GM21723 (cell line): ENCODE measurements around the gene NT5DC3.

Experiments used
- ATAC-seq: cut with Tn5 transposase; IDR thresholded peaks from one replicate; pipeline ENCODE4 v1.9.1; 2021; ENCODE audit warnings: mild to moderate bottlenecking, moderate library complexity; ENCODE audit not compliant: unreplicated experiment

NT5DC3 gene

GRCh38 chr12:103785243-103786031 lies 55.6 kb downstream of the NT5DC3 start:
- no peak for ATAC-seq

GRCh38 chr12:103783744-103784664 lies 57.0 kb downstream of the NT5DC3 start:
- ATAC-seq: no peak

DNA sequence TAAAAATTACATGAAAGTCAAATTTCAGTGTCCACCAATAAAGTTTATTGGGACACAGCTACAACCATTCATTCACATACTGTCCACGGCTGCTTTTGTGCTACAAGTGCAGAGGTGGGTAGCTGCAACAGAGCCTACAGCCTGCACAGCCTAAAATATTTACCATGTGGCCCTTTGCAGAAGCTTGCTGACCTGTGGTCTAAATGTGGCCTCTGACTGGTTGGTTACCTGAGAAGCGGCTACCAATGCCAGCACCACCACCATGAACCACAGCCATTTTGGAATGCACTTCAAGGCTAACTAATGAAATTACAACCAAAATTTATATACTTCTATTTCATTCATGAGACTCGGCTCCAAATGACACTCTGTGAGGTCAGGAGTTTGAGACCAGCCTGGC lies 58.6 kb downstream of the NT5DC3 start:
- ATAC-seq: no peak

- ATAC-seq: no peak
These were observed 60.0 kb downstream of the NT5DC3 start for GRCh38 chr12:103780992-103781391.

DNA sequence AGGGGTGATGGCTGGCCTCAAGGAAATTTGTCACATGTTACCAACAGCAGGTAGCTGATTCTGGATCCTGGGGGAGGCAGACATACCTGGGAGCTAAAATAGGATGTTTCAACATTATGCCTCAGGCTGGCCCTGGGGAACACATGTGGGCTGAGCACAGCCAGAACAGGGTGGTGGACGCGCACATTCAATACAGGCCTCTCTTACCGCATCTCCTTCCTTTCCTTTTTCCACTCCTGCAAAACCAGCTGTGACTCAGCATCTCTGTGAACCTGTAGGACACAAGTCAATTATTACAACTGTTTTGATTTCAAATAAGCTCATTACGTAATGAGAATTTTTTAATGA lies 61.0 kb downstream of the NT5DC3 start:
- ATAC-seq: no peak

- no peak for ATAC-seq
These were observed 61.5 kb downstream of the NT5DC3 start for GRCh38 chr12:103779410-103780092.

- no peak for ATAC-seq
These were observed 62.3 kb downstream of the NT5DC3 start for GRCh38 chr12:103778781-103779180.

GRCh38 chr12:103774977-103775560 lies 66.0 kb downstream of the NT5DC3 start:
- no peak for ATAC-seq

DNA sequence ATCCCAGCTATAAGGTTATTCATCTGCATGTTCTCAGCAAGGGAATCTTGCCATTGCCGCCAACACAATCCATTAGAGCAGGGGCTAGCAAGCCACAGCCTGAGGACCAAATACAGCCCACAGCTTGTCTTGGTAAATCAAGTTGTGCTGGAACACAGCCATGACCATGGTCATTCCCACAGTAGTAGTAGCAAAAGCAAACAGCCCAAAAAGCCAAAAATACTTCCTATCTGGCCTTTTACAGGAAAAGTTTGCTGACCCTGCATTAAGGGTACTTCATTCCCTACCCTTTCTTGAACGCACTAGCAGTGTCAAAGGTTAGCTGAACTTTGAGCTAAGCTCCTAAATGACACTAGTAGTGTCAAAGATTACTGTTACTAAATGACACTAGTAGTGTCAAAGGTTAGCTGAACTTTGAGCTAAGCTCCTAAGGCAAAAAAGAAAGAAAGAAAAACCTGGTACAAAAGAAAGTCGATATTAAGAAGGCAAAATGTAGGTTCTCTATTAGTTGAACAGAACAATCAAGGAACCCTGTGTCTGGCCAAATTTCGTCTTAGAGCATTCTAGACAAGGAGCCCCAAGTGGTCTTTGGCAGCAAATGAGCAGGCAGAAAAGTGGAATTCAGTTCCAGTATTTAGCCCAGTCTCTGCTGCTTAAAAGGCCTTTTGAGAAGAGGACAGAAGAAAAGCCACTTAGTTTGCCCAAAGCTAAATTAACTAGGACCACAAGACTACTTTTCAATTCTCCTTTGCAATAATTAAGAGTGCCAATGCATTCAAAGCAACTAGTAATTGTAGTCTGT lies 67.7 kb downstream of the NT5DC3 start:
- ATAC-seq: no peak

DNA sequence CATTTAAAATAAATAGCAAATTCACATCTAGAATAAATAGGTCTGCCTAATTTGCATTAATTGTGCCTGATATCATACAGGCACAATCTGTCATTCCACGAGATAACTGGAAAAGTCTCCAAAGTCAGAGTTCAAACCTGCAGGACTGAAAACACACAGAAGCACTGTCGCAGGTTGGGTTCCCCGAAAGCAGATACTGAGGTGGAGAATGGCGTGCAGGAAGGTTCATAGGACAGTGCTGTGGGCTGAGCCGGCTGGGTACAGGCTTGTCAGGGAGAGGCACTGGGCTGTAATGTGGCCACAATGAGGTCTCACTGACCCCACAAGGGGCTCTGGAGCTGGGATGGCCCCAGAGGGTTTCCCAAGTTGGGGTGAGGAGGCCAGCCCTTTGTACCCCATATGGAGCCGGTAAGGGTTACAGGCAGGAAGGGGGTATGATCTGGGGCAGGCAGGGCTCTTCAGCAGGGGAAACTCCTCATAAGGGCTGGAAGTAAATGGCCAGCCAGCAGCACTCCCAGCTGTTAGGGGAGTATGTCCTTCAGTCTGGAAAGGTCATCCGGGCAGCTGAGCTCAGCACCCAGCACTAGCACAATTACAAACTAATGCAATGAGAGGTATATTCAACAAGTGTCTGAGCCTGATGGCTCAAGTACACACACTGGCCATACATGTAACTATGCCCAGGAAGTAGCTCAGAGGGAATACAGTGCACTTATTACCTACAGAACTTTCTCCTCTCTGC lies 68.5 kb downstream of the NT5DC3 start:
- ATAC-seq: no peak

DNA sequence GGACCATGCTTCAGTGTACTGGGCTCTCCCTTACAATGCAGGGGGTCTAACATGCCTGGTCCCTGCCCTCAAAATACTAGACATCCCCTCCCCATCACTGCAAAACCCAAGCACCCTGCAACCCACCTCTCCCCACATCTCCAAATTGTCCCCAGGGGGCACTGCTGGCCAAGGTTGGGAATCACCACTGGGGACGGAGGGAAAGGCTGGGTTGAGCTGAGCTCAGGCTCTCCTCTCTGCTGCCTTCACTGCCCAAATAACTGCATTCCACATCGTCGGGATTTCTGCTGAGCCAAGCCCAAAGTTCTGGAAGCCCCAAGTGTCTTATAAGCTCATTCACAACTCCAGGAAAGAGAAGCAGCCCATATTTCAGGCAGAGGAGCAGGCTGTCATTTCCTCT lies 69.6 kb downstream of the NT5DC3 start:
- ATAC-seq: no peak

- ATAC-seq: no peak
These were observed 71.6 kb downstream of the NT5DC3 start for GRCh38 chr12:103769240-103769945.

DNA sequence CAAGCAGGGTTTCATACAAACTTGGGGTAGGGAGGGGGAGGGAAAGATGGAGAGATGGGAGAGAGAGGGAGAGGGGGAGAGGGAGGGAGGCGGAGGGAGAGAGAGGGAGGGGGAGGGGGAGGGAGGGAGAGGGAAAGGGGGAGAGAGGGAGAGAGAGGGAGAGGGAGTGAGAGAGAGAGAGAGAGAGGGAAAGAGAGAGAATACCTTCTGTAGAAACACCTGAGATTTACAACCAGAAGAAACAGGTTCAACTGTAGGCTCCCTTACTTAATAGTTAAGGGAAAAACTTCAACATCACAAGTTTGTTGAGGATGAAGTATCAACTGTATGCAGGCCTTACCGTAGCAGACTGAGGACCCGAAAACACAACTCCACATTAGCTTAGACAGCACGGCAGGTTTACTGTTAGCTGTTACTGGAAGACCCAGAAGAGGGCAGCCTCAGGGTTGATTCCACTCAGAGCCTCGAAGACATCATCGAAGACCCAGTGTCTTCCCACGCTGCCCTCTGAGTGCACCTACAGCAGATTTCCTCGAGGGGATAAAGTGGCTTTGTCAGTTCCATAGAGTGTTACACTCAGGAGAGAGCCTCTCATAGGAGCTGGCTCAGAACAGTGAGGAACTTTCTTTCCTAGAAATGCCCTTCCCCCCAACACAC lies 72.4 kb downstream of the NT5DC3 start:
- ATAC-seq: no peak

DNA sequence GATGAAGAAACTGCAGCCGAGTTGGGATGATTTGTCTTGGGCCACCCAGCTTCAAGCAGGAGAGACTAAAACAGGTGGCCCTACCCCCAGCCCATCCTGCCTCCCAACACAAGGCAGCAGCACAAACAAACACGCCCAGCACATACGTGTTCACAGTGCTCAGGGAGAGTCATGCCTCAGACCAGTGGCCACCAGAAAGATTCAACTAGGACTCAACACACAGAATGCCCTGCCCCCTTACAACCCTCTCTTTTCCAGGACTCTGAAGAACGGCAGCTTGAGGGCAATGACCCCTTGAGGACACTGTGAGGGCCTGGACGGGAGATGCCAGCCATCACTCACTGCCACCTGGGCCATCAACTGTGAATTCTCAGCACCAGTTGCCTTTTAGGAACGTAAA lies 75.0 kb downstream of the NT5DC3 start:
- no peak for ATAC-seq

- no peak for ATAC-seq
These were observed 75.7 kb downstream of the NT5DC3 start for GRCh38 chr12:103765322-103765721.

DNA sequence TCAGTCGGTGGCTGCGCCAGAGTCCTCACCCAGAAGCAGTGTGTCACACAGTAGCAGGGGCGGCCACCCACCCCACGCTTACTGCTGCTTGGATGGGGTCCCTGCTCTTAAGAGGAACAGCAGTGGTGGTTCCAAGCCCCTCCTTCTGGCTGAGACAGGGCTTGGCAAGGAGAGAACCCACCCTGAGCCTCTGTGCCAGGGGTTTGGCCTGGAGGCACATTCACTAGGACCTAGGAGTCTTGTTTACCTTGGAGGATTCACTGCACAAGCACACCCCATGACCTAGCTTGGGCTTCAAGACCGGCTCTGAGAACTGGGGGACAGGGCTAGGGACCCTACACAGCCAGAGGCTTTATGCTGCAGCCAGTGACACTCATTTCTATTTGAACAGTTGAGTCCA lies 78.6 kb downstream of the NT5DC3 start:
- no peak for ATAC-seq

GRCh38 chr12:103758310-103759089 lies 82.5 kb downstream of the NT5DC3 start:
- ATAC-seq: no peak

DNA sequence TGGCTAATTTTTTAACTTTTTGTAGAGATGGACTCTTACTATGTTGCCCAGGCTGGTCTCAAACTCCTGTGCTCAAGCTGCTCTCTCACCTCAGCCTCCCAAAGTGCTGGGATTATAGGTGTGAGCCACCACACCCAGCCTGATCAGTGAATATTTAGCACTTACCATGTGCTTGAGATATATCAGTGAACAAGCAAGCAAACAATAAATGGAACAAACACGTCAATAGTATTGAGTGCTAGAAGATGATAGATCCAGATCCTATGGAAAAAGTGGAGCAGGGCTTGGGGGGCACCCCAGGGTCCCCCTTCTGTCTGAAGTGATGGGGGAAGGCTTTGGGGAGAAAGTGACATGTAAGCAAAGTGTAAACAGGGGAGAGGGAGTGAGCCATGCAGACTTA lies 83.8 kb downstream of the NT5DC3 start:
- no peak for ATAC-seq
